Raji (cell line): ENCODE results near the gene C11orf21.

Source experiments
- POLR2A ChIP-seq: IDR thresholded peaks from 2 replicates; pipeline ENCODE4 v1.6.1; 2011; ENCODE audit warnings: low read depth, low read length, control low read depth; ENCODE audit not compliant: insufficient read depth

The C11orf21 gene

DNA sequence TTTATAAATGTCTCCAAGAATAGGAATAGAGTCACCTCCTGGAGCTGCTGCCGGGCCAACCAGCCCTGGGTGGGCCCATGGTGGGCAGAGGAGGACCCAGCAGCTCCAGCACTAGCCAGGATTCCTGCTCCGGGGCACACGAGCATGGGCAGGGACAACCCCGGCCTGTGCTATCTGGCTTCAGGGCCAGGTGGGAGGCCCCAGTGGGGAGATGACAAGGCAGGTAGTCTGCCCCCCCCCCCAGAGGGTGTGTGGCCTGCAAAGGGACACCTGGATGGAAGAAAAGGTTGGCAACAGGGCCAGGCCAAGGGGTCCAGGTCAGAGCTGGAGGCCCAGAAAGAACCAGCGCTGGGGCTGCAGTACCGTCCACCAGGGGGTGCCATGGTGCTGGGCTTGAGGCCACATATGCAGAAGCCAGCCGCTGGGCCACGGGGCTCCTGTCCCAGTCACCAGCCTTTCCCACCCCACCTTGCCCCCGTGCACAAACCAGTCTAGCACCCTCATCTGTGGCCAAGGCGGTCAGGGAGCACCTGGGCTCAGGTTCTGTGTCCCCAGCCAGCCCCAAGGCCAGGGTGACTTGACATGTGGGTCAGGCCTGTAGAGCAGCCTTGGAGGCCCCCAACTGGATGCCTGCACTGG is 3.5 kb upstream of the C11orf21 start:
- TF ChIP-seq POLR2A, result no peak

DNA sequence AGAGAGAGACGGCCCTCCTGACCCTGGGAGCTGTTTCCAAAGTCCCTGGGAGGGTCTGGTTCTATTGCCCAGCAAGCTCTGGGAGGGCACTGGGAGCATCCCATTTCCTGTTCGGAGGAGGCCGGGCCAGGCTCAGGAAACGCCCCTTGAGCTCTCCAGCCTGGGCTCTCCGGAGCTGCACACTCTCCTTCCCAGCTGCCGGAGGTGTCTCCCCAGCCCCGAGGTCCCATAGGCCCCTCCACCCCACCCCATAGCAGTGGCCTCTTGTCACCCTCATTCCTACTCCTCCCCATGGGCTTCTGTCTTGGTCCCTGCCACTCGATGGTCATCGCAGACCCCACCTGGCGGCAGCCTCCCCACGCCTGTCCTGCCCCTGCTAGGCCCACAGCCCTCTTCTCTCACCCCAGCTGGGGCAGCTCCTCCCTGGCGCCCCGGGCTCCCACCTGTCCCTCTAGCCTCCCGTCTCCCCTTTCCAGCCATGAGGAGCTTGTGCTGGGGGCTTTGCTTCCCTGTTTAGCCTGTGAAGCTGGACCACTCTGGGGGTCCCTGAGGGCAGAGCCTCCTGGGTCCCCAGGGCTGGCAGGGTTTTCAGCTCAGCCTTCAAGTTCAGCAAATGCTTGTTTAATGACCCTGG is 2.9 kb upstream of the C11orf21 start:
- no peak for TF ChIP-seq POLR2A

DNA sequence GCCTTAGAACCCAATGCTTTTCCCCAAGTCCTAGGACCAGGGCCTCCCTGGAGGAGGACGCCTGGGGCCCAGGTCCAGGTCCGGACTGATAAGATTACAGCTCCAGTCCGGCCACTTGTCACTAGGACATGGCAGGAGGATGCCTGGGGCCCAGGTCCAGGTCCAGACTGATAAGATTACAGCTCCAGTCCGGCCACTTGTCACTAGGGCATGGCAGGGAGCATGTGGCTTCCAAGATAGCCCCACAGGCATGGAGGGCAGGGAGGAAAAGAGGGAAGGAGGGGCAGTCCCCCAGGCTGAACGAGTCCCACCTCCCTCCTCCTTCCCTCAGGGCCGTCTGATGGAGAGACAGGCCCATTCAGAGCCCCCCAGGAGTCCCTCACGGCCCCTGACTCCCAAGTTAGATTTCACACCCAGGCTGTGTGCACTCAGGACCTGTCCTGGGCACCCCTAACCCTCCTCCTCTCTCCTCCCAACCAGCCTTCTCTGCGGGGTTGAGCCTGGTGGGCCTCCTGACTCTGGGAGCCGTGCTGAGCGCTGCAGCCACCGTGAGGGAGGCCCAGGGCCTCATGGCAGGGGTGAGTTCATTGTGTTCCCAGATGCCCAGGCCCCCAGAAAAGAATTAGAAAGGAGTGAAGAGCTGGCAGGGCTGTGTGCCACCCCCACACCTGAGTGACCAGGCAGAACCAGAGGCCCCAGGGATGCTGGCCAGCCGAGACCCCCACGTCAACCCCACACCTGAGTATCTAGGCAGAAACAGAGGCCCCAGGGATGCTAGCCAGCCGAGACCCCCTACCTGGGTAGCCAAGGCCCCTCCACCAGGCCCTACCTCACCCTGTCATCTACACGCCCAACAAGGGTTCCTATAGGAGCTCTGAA is 2.1 kb upstream of the C11orf21 start:
- no peak for TF ChIP-seq POLR2A

DNA sequence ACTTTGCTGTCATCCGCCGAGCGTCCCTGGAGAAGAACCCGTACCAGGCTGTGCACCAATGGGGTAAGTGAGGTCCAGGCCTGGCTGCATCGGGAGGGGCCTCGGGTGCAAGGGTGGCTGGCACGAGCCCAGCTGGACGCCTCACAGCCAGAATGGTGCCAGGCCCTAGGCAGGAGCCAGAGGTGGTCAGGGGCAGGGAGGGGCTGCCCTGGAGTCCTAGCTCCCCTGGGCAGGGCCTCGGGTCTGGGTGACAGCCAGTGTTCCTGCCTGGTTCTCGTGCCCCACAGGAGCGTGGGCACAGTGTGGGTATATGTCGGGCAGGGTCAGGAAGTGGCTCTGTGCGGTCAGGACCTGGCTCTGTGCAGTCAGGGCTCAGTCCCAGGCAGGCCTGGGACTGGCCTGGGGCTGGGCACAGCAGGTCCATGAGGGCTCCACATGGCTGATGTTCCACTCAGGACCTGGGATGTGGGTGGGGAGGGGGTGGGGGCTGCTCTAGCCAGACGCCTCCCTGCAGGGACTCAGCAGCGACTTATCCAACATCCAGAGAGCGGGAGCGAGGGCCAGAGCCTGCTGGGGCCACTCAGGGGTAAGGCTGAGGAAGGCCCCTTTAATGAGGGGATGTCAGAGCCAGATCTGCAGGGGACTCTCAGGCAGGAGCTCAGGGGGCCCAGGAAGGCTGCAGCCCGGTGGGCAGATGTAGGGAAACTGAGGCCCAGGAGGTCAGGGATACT is 1.3 kb upstream of the C11orf21 start:
- TF ChIP-seq POLR2A, result no peak

DNA sequence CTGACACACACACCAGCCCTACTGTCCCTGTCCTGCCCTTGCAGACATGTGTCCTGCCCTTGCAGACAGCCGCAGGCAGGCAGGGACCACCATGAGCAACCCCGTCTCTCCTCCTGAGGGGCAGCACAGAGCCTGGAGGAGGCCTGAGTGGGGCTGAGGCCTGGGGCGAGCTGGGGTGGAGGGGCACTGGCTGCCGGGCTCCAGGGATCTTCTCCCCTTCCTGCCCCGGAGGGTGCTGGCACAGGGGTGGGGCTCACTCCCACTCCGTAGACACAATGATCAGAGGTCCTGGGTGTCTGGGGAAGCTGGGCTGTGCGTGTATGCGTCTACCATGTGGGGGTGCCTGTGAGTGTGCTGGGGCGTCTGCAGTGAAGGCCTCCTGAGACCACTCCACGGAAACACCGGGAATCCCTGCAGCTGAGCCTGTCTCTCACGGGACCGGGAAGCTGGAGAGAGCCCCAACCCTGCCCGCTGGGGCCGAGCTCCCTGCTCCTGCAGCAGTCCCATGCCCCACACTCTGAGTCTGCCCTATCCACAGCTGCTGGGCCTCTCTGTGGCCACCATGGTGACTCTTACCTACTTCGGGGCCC is 683 bp upstream of the C11orf21 start:
- no peak for TF ChIP-seq POLR2A

DNA sequence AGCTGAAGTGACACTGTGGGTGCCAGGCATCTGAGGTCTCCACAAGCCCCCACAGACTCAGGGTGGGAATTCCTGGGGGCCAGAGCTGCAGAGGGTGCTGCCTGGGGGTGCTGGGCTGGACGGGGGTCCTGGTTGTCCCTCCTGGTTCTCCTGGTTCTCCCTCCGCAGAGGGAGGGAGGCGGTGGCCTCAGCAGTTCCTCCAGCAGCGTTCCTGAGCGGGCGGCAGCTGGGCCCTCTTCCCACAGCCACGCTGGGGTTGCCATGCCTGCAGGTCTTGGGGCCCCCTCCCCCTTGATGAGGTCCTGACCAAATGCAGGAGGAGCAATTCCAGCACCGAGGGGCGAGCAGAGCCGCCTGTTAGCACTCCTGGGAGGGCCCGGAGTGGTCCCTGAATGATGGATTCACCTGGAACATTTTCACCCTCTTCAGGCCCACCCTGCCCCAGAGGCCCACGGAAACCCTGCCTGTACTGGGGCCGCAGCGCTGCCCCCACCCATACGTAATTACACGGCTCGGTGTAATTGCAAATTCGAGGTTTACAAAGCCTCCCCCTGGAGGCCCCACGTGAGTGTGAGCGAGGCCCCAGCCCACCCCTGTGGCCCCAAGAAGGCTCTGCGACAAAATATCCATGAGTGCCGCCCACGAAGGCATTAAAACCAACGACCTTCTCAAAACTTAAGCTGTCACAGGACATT is 635 bp downstream of the C11orf21 start:
- no peak for TF ChIP-seq POLR2A

DNA sequence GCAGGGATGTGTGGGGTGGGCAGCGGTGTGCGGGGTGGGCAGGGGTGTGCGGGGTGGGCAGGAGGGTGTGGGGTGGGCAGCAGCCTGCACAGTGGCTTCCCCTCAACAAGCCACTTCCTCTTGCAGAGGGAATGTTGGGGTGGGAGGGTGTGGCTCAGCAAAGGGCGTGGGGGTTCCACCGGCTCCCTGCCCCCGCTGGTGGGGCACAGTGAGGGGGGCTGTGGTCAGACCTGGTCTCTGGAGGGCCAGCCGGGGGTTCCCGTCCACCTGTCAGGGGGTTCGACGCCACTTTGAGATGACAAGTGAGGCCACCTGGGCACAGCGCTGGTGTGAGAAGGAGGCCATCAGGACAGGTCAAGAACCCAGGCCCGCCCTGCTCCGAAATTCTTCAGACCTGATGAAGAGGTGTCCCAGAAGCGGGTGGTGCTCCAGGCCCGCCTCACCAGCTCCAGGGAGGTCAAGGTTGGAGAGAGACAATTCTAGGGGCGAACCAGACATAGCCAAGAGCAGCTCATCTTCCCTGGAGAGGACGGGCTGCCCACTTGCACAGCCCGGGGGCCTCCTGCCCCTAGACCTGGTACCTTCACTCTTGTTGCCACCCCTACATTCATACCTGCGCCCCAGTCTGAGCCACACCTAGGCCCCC is 1.3 kb downstream of the C11orf21 start:
- no peak for TF ChIP-seq POLR2A

DNA sequence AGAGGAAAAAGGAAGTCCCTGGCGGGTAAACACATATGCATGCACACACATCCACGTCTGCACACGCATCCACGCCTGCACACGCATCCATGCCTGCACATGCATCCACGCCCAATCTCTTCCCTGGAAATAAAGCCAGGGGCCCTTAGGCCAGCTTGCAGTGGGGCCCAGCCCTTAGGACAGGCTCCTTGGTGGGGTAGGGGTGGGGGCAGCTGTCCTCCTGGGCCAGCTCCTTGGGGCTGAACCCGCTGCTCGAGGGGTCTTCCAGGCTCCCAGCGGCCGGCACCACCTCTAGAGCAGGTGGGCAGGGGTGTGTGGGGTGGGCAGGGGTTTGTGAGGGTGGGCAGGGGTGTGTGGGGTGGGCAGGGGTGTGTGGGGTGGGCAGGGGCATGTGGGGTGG is 1.9 kb downstream of the C11orf21 start:
- TF ChIP-seq POLR2A, result no peak

DNA sequence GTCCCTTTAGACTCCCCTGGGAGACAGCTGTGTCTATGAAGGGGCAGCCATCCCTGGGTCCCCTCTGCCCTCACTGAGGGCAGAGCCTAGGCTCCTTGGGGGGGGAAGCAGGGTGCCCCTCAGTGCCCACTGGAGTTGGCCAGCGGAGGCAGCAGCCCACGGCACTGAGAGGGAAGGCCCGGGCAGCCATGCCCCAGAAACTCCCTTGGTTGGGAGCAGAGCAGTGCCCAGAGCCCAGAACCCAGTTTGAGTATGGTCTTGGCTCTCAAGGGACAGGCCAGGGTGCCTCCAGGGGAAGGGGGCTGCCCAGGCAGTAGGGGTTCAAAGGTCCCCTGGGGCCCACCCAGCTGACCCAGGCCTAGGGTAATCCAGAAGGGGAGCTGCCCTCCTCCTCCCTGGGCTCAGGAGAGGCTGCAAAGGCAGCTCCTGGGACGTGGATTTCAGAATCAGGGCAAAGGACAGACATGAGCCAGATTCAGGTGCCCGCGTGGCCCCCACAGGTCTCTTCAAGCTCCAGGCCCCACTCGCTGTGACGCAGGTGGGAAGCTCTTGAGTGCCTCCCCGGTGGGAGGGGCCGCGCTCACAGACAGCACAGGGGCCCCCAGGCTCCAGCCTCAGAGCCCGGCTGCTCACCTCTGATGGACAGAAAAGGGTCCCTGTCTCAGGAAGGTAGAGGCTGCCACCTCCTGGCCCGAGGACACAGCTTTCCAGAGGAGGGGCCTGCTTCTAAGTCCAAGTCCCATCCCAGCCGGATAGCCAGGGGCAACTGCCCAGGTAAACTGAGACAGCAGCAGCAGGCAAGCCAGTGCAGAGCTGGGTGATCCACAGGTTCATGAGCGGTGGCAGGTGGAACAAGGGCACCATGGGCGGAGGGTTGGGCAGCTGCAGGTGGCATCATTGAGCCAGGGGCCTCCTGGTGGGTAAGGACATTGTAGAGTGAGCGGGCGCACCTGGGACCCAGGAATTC is 2.6 kb downstream of the C11orf21 start:
- no peak for TF ChIP-seq POLR2A

DNA sequence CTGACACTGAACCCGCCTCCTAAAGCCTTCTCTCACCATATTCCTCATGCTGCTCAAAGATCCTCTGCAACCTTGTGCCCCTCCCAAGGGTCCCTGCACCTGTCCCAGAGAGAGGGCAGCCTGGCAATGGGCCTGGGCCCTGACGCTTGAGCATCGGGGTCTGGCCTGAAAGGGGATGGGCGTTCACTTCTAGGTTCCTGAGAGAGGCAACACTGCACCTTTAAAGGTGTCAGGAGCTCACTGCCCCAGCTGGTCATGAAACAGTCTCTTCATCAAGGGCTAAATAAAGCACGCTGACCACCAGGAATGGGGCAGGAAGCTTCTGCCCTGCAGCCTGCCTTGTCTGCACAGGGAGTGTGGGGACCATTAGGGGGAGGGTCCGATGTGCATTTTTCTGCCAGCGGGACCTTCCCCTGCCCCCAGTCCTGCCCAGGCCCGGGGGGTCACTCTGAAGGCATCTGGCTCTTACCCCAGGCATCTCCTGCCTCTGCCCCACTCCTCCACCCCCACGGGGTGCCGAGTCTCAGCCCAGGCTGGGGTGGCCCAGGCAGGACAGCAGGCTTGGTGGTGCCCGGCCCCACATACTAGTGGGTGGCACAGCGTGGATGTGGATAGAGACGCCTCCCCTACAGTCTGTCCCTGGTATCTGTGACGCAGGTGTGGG is 3.5 kb downstream of the C11orf21 start:
- TF ChIP-seq POLR2A, result no peak

DNA sequence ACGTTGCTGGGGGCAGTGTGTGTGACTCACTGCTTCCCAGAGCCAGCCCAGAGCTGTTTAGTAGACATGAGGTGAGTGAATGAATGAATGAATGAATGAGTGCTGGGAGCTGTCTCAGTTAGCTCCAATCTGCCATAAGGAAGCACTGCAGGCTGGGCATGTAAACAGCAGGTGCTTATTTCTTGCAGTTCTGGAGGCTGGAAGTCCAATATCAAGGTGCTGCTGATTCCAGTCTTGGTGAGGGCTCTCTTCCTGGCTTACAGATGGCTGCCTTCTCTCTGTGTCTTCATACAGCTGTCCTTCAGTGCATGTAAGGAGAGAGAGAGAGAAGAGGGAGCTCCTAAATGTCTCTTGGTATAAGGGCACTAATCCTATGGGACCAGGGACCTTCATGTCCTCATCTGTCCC is 4.1 kb downstream of the C11orf21 start:
- TF ChIP-seq POLR2A, result no peak

DNA sequence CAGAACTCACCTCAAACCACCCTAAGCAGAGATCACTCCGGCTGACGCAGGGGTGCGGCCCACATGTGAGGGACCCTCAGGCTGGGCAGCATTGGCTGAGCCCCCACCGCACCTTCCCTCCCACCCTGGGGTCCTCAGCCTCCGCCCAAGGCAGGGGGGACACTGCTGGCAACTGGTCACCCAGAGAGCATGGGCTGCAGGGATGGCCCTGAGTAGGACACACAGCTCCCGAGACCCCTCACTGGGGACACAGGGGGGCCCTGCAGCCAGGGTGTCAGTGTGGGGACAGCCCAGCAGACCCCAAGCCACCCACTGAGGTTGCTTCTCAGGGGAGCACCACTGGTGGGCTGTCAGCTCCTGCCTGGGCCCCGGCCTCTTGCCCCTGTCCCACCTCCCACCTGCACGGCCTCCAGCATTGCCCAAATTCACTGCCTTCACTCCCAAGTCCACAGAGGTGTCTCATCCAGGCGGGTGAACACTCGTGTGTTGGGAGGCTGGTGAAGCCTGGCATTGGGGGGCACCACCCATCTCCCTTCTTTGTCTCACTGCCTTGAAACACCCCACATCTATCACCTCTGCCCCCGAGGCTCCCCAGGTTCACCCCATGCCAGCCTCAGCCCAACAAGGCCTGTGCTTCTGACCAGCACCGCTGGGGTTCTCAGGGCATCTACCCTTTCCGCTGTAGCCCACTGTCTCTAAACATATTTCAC is 4.7 kb downstream of the C11orf21 start:
- TF ChIP-seq POLR2A, result no peak
